ENCODE results near the gene ATP6V0D1. TPM values are rescaled to one million over a fixed set of nuclear protein-coding genes. Genes with fewer than 3 reads are reported as not detected.
"Not testable (repeated sequence)": the region's sequence is repeated elsewhere in the genome, so short reads cannot be mapped to it uniquely, and the experiment has no call there.

ATP6V0D1 gene
- total RNA-seq, 1 donor from 2014 or later, result 63.0 TPM

DNA sequence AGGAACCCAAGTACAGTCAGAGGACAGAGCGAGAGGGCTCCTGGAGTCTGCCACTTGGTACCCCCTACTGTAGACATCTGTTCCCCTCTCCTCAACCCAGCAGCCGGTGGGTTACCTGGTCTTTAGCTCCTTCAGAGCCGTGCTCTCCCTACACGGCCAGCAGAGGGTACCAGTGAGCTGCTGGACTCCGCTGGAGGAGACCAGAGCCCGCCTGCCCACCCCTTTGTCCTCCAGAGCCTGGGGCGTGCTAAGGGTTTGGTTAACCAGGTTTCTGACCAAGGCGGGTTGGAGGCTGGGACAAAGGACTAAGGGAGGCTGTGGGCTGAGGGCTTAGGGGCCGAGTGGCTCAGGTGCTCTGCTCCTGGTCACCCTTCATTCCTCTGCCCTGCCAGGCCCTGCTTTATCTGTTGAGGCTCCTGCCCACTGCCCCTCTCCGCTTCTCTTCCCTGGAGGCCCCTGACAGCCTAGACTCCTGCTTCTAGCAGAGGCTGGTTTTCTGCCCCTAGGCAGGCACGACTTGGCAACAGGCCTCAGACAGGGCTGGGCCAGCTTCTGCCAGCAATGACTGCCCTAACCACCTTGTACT, 52.7 kb downstream of the ATP6V0D1 start:
- DNase-seq, result peak; percentile 14

DNA sequence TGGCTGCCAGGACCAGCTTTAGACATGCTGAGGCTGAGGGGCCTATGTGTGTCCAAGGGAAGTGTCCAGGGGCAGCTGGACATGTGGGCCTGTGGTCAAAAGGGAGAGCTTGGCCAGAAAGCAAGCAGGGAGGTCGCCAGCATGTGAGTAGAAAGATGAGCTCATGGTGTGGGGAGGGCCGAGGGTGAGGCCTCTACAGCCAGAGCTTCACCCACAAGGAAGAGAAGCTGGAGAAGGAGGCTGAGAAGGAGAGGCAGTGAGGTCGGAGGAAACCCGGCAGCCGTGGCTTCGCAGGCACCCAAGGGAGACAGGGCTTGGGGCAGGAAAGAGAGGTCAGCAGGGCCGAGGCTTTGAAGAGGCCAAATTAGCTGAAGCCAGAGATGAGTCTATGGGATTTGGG, 54.0 kb downstream of the ATP6V0D1 start:
- DNase-seq, result no peak

DNA sequence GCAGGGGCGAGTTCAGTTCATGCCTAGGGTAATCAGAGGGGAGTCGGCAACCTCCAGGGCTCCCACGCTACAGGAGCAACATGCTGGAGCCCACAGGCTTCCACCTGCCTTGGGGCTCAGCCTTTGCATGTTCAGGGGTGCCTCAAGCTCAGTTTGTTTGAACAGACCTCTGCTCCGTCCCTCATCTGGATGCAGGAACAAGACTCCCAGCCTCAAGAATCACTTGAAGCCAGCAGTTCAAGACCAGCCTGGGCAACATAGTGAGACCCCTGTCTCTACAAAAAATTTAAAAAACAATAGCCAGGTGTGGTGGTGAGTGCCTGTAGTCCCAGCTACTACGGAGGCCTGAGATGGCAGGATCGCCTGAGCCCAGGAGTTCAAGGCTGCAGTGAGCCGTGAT, 54.9 kb downstream of the ATP6V0D1 start:
- no peak for DNase-seq

DNA sequence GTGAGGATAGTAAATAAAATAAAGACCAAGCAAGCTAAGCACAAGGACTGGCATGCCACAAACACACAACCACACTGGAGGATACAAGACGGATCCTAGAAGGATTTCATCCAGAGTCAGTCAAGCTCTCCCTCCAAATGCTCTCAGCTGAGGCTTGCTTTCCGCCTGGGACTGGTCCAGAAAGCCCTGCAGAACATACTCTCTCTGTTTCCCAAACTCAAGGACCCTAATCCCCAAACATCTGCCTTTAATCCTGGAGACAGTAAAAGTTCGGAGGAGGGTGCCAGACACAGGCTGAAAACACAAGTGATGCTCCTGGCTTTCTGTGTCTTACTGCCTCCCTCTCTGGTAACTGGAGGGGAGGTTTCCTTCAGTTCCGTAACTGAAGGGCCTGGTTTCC, 55.4 kb downstream of the ATP6V0D1 start:
- no peak for DNase-seq

DNA sequence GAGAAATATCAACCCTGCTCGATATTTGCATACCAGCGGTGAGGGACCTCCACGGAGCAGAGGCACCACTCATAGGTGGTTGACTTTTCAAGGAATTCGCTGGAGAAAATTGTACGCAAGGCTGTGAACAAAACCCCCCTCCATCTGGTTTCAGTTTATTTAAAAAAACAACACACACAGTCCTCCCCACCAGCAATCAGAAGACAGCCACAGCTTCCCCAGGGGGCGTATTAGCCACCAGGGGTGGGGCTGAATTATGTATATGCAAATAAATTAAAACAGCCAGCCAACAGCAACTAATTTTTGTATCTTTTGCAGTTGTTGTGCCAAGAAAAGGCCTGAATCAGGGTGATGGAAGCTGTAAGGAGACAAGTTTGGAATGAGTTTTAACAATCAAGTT, 55.9 kb downstream of the ATP6V0D1 start:
- DNase-seq, result no peak

DNA sequence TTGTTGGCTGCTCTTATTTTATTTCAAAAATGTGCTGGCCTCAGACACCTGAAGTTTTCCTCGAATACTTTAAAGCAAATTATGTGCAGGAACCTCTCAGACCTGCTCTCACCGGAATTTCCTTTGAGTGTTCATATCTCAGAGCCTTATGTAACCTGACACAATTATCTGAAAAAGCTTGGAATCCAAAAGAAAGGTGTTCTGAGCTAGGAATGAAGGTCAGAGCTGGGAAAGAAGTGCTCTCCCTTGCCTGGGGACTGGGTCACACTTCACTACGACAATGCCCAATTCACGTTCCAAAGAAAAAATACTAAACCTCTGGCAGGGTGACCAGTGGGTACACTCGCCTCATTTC, 56.7 kb downstream of the ATP6V0D1 start:
- DNase-seq, result no peak

DNA sequence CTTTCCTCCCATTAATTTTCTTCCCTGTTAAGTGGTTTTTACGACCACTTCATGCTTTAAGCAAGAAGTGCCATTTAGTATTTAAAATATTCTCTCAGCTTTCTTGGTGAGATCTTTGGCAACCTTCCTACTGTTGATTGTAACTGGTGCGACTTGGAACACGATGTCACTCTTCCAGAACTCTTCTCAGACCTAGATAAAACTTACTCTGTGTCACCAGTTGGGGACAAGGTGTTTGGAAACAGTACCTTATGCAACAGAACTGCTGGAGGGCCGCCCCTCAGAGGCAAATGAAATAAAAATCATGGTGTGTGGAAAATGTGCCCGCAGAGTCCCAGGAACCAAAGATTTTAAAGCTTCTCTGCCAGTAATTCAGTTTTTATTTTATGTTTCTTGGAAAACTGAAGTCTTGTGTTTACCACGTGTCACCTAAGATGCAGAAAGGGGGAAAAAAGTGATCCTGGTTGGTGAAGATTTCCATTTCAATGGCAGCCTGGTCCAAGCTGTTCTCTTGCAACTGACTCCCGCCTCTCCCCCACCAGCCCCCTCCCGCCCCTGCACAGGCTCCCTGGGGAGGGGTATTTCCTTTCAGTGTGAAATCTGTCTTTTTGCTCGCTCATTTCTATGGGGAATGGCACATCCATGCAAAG, 57.2 kb downstream of the ATP6V0D1 start:
- DNase-seq, result no peak

DNA sequence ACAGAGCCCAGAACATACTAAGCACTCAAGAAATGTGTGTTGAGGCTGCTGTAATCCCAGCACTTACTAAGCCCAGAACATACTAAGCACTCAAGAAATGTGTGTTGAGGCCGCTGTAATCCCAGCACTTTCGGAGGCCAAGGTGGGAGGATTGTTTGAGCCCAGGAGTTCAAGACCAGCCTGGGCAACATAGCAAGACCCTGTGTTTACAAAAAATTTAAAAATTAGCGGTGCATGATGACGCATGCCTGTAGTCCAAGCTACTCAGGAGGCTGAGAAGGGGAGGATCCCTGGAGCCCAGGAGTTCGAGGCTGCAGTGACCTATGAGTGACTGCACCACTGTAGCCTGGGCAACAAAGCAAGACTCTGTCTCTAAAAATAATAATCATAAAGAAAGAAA, 57.9 kb downstream of the ATP6V0D1 start:
- no peak for DNase-seq

DNA sequence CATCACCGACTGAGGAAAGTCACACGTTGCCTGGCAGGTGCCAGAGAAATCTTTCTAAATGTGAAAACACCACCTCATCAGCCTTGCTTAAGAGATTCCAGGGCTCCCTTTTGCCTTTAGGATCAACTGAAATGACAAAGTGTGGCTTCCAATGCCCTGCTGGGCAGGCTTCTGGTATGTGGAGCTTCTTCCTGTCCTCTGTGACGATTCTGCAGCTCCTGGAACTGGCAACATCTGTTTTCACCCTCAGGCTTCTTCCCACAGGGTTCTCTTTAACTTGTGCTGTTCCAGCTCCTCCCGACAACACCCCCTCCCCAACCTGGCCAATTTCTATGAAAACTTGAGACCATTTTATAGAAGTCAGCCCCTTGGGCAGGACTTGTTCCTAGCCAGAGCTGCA, 59.9 kb downstream of the ATP6V0D1 start:
- DNase-seq, result no peak

DNA sequence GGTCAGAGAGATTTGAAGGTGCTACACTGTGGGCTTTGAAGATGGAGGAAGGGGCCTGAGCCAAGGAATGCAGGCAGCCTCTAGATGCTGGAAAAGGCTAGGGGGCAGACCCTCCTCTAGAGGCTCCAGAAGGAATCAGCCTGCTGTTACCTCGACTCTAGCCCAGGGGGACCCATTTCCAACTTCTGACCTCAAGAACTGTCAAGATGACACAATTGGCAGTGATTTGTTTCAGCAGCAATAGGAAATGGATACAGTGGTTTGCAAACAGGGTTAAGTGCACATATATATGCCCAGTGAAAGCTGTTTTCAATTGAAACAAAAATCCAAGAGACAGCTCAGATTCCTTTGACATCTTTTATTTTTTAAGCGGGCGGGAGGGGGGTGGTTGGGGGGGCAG, 61.0 kb downstream of the ATP6V0D1 start:
- DNase-seq, result no peak

DNA sequence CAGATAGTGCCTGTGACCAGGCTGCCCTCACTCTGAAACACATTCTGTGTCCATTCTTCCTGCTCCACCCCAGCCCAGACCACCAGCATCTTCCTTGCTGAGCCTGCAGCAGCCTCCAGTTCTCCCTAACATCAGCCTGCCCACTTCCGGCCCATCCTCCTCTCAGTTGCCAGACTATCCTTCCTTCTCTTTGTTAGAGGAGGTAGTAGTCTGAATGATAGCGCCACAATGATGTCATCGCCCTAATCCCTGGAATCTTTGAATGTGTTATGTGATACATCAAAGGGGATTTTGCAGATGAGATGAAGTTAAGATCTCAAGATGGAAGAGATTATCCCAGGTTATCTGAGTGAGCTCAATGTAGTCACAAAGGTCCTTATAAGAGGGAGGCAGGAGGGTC, 61.5 kb downstream of the ATP6V0D1 start:
- DNase-seq, result no peak

DNA sequence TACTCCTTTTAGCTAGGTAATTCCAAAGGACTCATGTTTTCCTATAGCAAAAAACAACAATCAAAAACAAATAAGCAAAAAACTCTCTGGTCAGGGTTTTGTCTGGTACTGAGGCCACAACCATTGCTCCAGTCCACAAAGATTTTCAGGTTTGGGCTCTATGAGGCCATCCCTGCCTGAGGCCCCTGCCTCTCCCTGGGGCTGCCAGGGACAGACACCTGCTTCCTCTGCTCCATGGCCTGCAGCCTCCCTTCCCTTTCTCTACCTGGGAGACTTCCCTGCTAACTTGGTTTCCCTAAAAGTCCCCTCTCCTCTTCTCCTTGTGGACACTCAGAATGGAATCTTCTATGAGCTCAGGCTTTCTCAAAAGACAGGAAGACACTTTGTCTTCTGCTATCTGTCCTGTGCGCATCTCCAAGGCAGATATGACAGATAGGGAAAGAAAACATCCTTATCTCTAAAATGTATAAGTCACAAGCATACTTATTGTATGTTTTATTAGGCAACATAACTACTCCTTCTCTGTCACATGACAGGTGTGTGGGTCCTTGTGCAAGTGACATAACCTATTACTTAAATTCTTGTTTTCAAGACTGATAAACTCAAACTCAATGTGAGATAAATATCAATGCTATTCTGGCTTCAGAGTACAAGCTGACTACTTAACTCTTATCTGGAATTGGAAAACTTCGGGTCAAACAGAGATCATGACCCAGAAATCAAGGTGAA, 63.5 kb downstream of the ATP6V0D1 start:
- DNase-seq, result no peak

DNA sequence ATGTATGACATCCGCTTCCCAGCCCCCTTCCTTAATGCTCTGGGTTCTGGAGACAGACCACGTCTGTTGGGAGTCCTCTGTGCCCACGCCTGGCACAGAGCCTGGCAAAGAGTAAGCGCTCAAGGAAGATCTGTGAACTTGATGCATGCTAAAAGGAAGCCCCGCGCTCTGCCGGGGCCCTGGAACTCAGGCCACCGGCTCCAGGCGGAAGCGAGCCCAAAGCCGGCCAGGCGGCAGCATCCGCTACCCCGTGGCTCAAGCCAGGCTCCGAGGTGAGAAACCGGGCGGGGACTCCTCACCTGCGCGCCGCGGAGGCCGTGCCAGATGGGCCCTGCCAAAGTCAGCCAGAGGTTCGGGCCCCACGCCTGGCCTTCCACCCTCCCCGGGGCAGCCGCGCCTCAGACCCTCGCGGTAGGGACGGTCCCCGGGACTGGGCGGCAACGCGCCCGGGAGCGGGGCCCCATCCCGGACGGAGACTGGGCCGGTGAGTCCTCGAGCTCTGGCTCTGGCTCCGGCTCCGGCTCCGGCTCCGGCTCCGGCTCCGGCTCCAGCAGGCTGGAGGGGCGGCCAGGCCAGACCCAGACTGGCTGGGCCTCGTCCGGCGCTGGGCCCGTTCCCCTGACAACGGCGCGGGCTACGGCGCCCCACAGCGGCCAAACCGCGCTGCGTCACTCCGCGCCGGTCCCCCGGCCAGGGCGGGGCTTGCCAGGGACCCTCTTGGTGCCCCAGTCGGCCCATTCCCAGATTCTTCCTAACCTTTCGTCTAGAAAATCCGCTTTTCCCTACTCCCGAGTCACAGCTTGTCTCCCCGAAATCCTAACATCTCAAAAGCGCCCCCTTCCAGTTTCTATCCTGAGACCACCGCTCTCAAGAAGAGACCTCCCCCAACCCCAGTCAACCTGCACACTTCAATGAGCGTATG, 64.8 kb downstream of the ATP6V0D1 start, which contains the start of gene ZDHHC1:
Gene ZDHHC1, minus strand, starts transcription at position 606 of the 922 bp plus-strand sequence. CDS start 8,702 bp downstream, outside the sequence.
- peak; percentile 25 for DNase-seq

DNA sequence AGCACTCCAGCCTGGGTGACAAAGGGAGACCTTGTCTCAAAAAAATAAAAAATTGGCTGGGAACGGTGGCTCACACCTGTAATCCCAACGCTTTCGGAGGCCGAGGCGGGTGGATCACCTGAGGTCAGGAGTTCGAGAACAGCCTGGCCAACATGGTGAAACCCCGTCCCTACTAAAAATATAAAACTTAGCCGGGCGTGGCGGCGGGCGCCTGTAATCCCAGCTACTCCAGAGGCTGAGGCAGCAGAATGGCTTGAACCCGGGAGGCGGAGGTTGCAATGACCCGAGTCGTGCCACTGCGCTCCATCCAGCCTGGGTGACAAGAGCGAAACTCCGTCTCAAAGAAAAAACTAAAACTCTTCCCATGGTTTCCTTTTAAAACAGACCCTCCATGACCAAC, 65.5 kb downstream of the ATP6V0D1 start:
- not testable (repeated sequence) for DNase-seq

DNA sequence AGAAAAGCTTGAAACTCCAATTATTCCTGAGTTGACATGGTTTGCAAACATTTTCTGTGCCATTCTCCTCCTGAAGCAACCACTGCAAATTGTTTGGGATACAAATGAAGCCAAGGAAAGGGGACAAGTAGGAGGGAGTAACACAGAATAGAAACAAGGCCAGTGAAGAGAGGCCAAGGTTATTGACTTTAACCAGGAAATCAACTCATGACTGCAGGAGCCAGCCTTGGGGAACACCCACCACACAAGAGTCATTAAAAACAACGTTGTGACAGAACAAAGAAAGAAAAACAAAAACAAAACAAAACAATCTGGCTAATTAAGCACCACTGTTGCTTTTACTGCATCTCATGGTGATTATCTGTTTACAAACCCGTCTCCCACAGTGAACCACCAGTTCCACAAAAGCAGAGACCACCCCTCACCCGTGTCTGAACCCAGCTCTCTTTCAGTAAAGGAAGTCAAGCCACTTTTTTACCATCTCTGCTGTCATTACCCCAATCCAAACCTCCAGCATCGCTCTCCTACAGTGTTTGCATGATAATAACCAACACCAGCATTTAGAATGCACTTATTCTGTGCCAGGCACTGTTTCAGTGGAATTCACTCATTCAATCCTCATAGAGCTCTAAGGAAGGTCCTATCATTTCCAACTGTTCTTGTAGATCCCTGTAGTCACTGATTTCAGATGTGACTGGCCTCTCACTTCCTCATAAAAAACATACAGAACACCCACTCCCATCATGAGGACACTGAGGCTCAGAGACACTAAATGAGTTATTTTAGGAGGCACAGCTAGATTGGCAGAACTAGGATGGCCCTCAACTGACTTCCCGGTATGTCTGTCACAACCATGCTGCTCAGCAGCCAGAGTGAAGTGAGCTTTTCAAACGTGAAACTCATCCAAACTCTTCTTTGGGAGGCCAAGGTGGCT, 66.7 kb downstream of the ATP6V0D1 start:
- DNase-seq, result no peak

DNA sequence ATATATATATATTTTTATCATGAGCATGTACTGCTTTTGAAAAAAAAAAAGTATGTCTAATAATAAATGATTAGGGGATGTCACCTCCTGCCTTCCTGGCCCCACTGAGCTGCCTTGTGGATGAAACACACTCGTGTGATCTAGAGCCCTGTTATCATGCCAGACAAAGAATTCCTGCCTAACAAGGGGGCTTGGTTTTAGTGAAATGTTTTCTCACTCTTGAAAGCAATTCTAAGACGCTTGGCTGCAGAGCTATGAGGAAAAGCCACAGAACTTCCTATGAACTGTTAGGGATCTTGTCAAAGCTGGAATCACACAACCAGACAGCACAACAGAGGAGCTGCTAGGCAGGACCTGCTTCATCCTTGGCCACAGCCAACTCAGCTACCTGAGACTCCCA, 68.7 kb downstream of the ATP6V0D1 start:
- no peak for DNase-seq

DNA sequence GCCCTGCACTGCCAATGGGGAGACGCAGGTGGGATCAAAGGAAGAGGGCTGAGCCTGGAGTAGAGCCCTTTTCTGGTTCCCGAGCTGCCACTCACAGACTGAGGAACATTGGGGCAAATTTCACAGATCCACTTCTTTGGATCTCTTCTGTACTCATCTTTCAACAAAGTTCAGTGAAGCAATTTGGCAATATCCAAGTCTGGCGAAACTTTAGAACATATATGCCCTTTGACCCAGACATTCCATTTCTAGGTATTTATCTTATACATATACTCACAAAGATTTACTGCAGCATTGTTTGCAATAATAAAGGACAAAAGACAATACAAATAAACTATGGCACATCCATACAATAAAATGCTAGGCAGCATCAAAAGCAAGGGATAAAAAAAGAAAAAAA, 69.6 kb downstream of the ATP6V0D1 start:
- DNase-seq, result no peak

DNA sequence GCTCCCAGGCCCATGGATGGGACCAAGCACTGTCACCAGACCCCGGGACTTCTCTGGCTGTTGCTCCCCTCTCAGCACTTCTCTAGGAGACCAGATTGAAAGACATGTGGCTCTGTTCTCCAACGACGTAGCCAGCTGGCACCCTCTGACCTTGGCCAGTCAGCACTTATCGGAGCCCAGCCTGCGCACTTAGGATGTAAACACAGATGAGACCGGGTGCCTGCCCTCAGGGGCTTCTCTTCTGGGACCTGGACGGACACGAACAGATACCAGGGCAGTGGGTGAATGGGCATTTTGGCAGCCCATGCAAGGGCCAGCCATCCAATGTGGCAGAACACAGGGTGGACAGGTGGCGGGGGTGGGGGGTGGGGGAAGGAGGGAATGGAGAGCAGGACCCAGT, 71.3 kb downstream of the ATP6V0D1 start:
- DNase-seq, result no peak

DNA sequence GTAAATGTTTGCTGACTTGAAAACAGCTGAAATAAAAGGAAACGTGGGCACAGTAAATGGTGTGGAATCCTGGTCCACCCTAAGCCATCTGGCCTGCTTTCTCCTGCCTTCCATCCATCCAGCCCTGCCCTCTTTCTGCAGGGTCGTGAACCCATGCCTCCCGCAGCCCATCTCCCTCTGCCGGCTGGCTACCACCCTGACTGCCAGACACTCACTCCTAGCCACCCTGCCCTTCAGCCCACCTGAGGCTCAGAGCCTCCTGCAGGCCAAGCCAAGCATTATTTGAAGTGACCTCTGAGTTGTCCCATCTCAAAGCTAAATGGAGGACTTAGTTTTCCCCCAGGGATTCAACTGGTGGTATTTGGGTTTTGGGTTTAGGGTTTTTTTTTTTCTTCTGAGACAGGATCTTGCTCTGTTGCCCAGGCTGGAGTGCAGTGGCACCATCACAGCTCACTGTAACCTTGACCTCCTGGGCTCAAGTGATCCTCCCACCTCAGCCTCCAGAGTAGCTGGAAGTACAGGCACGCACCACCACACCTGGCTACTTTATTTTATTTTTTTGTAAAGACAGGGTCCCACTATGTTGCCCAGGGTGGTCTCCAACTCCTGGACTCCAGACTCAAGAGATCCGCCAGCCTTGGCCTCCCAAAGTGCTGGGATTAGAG, 73.0 kb downstream of the ATP6V0D1 start:
- no peak for DNase-seq

DNA sequence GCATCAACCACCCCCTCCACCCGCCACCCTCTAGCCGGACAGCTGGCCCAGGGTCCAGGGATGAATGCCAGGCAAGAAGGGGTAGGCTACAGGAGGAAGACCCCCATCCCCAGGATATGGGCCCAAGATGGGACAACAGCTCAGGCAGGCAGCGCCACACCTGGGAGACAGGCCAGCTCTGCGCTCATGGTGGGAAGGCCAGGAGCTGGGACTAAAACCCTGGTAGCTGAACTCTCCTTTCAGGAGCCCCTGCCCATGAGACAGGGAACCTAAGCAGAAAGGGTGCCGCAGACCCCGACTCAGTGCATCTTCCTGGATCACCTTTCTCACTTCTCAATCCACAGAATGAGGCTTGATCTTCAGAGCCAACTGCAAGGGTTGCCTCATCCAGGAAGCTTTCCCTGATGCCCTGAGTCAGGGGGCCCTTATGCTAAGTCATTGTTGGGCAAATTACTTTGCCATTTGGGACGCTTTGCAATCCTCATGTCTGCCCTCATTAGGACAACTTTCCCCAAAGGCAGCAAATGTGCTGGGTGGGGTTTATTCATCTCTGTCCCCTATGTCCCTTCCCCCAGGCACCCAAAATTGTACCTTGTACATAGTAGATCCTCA, 73.7 kb downstream of the ATP6V0D1 start:
- no peak for DNase-seq

Data from occipital lobe (tissue), 2 donors.